Measurements from ENCODE around the gene SPATA13.

DNA sequence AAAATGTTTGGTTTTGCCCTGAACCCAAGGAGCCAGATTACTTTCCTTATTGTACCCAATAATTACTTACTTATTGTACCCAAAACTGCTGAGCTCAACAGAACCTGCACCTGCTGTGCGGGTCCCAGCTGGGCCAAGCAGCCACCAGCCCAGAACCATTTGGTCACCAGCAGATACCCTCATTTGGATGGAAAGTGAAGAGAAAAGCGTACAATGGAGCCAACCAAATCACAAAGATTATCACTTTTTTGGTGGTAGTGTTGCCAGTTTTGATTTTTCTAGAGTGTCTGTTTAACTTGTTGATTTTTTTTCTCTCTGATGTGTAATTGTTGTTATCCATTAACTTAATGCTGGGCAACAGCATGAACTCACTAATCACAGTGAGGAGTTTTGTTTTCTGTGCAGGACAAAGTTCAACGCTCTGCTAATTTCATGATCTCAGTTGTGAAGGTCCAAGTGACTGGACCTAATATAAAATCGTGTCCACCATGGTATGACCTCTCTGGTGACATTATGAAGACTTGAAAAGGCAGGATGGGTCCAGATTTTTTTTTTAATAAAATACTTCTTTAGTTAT lies 23.8 kb downstream of the SPATA13 start:
- TF ChIP-seq ARNTL (CRISPR knock-in tag; IDR thresholded peaks at IDR 0.05; ENCODE audit: borderline replicate concordance, low read depth) (no peak), ZNF8 (CRISPR knock-in tag; IDR thresholded peaks at IDR 0.05) (no peak)

Data from SK-N-SH treated with all-trans-retinoic acid at 6 μM for 48 hours (cell line).